ENCODE data around the gene AHDC1.
"Not testable (repeated sequence)": the region's sequence is repeated elsewhere in the genome, so short reads cannot be mapped to it uniquely, and the experiment has no call there.

The AHDC1 gene

GRCh38 chr1:27549807-27550408 lies 54.0 kb downstream of the AHDC1 start:
- no peak for DNase-seq (ENCODE audit: low read depth in 3 of 3)

GRCh38 chr1:27548858-27549719 lies 54.9 kb downstream of the AHDC1 start:
- DNase-seq (ENCODE audit: low read depth in 3 of 3), result no peak

GRCh38 chr1:27548136-27548853 lies 55.6 kb downstream of the AHDC1 start:
- DNase-seq (ENCODE audit: low read depth in 3 of 3), result no peak

GRCh38 chr1:27547220-27548116 lies 56.5 kb downstream of the AHDC1 start:
- no peak for DNase-seq (ENCODE audit: low read depth in 3 of 3)

GRCh38 chr1:27545876-27546275 lies 58.1 kb downstream of the AHDC1 start:
- no peak for DNase-seq (ENCODE audit: low read depth in 3 of 3)

GRCh38 chr1:27545271-27545670 lies 58.7 kb downstream of the AHDC1 start:
- DNase-seq (ENCODE audit: low read depth in 3 of 3), result no peak

- DNase-seq (ENCODE audit: low read depth in 3 of 3), result no peak
These were observed 59.1 kb downstream of the AHDC1 start for GRCh38 chr1:27544834-27545233.

- no peak for DNase-seq (ENCODE audit: low read depth in 3 of 3)
These were observed 60.7 kb downstream of the AHDC1 start for GRCh38 chr1:27543284-27543683.

- DNase-seq (ENCODE audit: low read depth in 3 of 3), result peak in 1 of 3 experiments; percentile 11
These were observed 61.3 kb downstream of the AHDC1 start for GRCh38 chr1:27542463-27543273.

GRCh38 chr1:27539901-27540861 lies 63.8 kb downstream of the AHDC1 start:
- DNase-seq (ENCODE audit: low read depth in 3 of 3), result no peak

GRCh38 chr1:27538793-27539192 lies 65.2 kb downstream of the AHDC1 start:
- no peak for DNase-seq (ENCODE audit: low read depth in 3 of 3)

- not testable (repeated sequence) for DNase-seq (ENCODE audit: low read depth in 3 of 3)
These were observed 65.7 kb downstream of the AHDC1 start for GRCh38 chr1:27538305-27538676.

- no peak for DNase-seq (ENCODE audit: low read depth in 3 of 3)
These were observed 67.2 kb downstream of the AHDC1 start for GRCh38 chr1:27536767-27537166.

- DNase-seq (ENCODE audit: low read depth in 3 of 3), result no peak
These were observed 67.8 kb downstream of the AHDC1 start for GRCh38 chr1:27536010-27536757.

- no peak for DNase-seq (ENCODE audit: low read depth in 3 of 3)
These were observed 68.6 kb downstream of the AHDC1 start for GRCh38 chr1:27535386-27535785.

GRCh38 chr1:27531959-27532685 lies 71.8 kb downstream of the AHDC1 start:
- DNase-seq (ENCODE audit: low read depth in 3 of 3), result no peak

GRCh38 chr1:27530192-27530591 lies 73.8 kb downstream of the AHDC1 start:
- no peak for DNase-seq (ENCODE audit: low read depth in 3 of 3)

- DNase-seq (ENCODE audit: low read depth in 3 of 3), result no peak
These were observed 74.3 kb downstream of the AHDC1 start for GRCh38 chr1:27529704-27530018.
